Caki2 (cell line): Measurements from ENCODE around the gene MRM3. TPM values are rescaled to one million over a fixed set of nuclear protein-coding genes. Genes with fewer than 3 reads are reported as not detected.
"Not testable (repeated sequence)": the region's sequence is repeated elsewhere in the genome, so short reads cannot be mapped to it uniquely, and the experiment has no call there.

Experiments
- DNase-seq: peaks from one replicate; pipeline ENCODE4 v3.0.0-alpha.2; 2015; ENCODE audit warnings: low read depth
- in situ Hi-C: cut with HindIII; loops from 2 replicates; pipeline ENCODE4 v1.10.0; 2016; ENCODE audit warnings: low sequenced_read_pairs, low pct_unique_long_range_greater_than_20kb, mixed read lengths
- total RNA-seq: library from RNA; depleted of rRNA; stranded (reverse); fragments of >200 nt; shearing (Covaris generic); gene quantifications from 2 replicates; pipeline ENCODE4 v1.2.3, GENCODE V29; 2014; ENCODE audit warnings: low replicate concordance

The MRM3 gene
- total RNA-seq, 1 experiment from 2014 or later = 36.2 TPM

GRCh38 chr17:789931-790873 lies 8.0 kb downstream of the MRM3 start:
- in situ Hi-C loops, DNase-seq: not testable (repeated sequence)

- DNase-seq, in situ Hi-C loops: not testable (repeated sequence)
These were observed 8.7 kb downstream of the MRM3 start for GRCh38 chr17:790874-791247.

GRCh38 chr17:791829-792228 lies 9.7 kb downstream of the MRM3 start:
- in situ Hi-C loops = no loop called here
- DNase-seq = no peak

GRCh38 chr17:792277-792676 lies 10.1 kb downstream of the MRM3 start:
- in situ Hi-C loops = no loop called here
- peak; percentile 30 for DNase-seq

- in situ Hi-C loops = no loop called here
- DNase-seq = peak; percentile 64
These were observed 12.7 kb downstream of the MRM3 start for GRCh38 chr17:794876-795275.

- in situ Hi-C loops = no loop called here
- no peak for DNase-seq
These were observed 13.1 kb downstream of the MRM3 start for GRCh38 chr17:795276-795675.

GRCh38 chr17:795721-796120 lies 13.6 kb downstream of the MRM3 start:
- DNase-seq = no peak
- in situ Hi-C loops = no loop called here

- no peak for DNase-seq
- in situ Hi-C loops = no loop called here
These were observed 14.5 kb downstream of the MRM3 start for GRCh38 chr17:796609-797008.

GRCh38 chr17:797236-797840 lies 15.2 kb downstream of the MRM3 start:
- no peak for DNase-seq
- in situ Hi-C loops = no loop called here

- in situ Hi-C loops = no loop called here
- no peak for DNase-seq
These were observed 16.1 kb downstream of the MRM3 start for GRCh38 chr17:798246-798645.

- in situ Hi-C loops = no loop called here
- no peak for DNase-seq
These were observed 17.1 kb downstream of the MRM3 start for GRCh38 chr17:799261-799660.

GRCh38 chr17:800446-801242 lies 18.5 kb downstream of the MRM3 start:
- in situ Hi-C loops = no loop called here
- DNase-seq = no peak

- in situ Hi-C loops = no loop called here
- peak; percentile 68 for DNase-seq
These were observed 19.5 kb downstream of the MRM3 start for GRCh38 chr17:801660-802059.

GRCh38 chr17:802481-802880 lies 20.3 kb downstream of the MRM3 start:
- DNase-seq = no peak
- in situ Hi-C loops = no loop called here

- in situ Hi-C loops = no loop called here
- DNase-seq = no peak
These were observed 21.0 kb downstream of the MRM3 start for GRCh38 chr17:802901-803881.

GRCh38 chr17:804541-805435 lies 22.6 kb downstream of the MRM3 start:
- no peak for DNase-seq
- in situ Hi-C loops = no loop called here

GRCh38 chr17:805886-806285 lies 23.7 kb downstream of the MRM3 start:
- in situ Hi-C loops, DNase-seq: not testable (repeated sequence)
